ENCODE measurements around the gene FCRLB.
"Not testable (repeated sequence)": the region's sequence is repeated elsewhere in the genome, so short reads cannot be mapped to it uniquely, and the experiment has no call there.

FCRLB gene

DNA sequence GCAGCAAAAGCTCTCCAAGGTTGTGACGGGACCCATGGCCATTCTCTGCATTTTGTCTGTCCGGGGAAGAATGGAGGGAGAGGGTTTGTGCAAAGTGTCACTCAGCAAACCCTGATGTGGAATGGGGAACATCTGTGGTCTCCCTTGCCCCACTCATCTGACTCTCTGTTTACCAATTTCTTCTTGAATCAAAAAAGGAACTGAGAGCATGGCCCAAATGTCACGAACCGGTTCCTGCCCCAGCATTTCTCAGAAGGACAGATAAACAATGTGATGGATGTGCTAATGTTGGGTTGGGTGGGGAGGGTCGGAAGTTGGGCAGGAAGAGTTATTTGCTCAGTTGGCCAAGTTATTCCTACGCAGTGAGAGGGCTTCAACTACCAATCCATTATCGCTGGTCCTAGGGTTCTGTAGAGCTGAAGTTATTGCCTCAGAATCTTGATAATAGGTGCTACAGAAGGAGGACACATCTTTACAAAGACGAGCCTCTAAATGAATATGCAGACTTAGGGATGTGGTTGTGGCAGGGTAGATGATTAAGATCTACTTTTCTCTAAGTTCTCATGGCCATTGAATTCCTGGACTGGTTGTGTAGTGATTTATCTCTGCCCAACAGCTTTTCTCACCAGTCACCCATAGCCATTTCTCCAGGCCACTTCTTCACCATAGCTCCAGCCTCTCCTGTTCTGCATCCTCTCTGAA is 18.7 kb downstream of the FCRLB start:
- DNase-seq (ENCODE audit: low spot score), result peak; percentile 62

DNA sequence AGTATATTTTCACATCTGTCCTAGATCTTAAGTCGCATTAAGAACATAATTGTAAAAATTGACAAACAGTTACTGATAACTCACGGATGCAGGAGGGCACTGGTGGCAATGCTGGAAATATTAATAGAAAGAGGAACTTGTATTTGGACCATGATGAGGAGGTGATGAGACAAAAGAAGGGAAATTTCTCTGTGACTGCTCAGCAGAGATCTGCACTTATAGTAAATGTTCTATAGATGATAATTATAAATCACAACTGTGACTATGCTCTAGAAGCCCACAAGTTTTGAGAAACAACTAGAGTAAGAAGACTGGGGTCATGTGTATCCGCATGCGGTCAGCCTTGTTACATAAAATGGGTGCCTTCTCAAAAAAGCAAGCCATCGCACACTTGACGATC is 19.6 kb downstream of the FCRLB start:
- DNase-seq (ENCODE audit: low spot score), result no peak

DNA sequence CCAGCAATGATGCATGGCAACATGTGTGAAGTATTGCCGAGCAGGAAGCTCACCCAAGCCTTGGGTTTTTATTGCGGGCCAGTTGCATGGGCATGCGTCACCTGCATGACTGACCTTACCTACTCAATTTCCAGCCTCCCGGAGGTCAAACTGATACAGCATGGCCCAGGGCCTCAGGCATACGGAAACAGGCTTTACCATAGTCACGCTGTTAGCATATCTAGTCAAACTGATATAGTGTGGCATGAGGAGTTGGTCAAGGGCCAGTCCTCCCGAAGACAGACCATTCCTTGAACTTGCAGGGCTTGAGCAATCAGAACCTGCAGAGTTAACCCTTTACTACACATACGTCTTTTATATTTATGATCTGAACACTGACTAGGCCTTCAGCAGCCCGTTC is 21.9 kb downstream of the FCRLB start:
- no peak for DNase-seq (ENCODE audit: low spot score)

DNA sequence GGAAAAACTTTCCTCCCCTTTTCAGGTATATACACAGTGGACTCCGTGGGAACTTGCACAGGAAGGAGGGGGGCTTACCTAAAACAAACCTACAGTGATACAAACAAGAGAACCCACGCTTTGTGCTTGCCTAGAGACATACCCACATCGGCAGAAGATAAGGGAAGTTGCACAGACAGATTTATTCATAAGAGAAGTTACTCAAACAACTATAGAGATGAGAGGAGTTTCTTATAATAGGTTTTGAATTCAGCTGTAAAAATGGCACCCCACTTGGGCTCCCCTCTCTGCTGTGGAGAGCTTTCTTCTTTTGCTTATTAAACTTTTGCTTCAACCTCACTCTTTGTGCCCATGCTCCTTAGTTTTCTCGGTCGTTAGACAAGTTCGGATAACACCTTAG is 26.5 kb downstream of the FCRLB start:
- no peak for DNase-seq (ENCODE audit: low spot score)

DNA sequence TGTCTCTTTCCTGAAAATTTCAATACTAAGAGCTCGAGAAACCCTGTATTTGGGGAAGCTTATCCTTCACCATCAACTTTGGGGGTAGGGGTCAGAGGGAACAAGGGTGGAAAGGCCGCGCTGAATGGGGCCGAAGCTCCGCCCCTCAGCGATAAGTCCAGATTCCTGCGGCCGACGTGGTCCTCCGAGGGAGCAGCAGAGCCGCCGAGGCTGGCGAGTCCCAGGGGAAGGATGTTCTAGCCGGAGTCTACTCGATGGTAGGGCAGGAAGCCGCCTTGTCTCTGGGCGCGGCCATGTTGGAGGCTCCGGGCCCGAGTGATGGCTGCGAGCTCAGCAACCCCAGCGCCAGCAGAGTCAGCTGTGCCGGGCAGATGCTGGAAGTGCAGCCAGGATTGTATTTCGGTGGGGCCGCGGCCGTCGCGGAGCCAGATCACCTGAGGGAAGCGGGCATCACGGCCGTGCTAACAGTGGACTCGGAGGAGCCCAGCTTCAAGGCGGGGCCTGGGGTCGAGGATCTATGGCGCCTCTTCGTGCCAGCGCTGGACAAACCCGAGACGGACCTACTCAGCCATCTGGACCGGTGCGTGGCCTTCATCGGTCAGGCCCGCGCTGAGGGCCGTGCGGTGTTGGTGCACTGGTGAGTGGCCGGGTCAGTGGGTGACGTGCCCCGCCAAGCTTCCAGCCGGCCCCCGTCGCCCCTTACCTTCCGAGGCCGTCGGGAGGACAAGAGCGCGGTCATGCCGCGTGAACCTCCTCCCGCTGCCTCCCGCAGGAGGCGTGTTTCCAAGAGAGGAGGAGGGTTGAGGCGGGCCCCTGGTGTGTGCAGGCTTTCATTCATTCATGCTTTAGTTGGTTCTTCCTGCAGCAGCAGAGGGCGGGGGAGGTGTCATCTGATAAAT is 28.4 kb downstream of the FCRLB start, which contains the start of gene DUSP12:
Gene DUSP12, plus strand, starts transcription at position 278 of the 899 bp plus-strand sequence. Its CDS starts 16 bp downstream, at position 294.
- DNase-seq (ENCODE audit: low spot score), result peak; percentile 97

DNA sequence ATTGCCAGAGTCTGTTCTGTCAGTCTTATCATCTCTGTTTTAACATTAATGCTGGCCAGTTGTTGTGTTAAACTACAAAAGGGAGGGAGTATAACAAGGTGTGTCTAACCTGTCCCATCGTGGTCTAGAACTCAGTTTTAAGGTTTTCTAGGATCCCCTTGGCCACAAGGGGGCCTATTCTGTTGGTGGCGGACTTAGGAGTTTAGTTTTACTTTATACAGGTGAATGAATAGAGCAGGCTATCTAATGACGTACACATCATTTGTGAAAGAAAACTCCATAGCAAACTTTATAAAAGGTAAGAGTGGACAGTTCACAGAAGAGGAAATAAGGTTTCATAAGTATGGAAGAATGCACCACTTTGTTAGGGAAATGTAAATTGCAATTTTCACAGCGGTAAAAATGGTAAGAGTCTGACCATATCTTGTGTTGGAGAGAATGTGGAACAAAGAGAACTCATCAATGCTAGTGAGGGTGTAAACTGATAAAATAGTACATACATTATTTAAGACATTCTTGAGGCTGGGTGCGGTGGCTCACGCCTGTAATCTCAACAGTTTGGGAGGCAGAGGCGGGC is 42.3 kb downstream of the FCRLB start:
- DNase-seq (ENCODE audit: low spot score), result no peak

DNA sequence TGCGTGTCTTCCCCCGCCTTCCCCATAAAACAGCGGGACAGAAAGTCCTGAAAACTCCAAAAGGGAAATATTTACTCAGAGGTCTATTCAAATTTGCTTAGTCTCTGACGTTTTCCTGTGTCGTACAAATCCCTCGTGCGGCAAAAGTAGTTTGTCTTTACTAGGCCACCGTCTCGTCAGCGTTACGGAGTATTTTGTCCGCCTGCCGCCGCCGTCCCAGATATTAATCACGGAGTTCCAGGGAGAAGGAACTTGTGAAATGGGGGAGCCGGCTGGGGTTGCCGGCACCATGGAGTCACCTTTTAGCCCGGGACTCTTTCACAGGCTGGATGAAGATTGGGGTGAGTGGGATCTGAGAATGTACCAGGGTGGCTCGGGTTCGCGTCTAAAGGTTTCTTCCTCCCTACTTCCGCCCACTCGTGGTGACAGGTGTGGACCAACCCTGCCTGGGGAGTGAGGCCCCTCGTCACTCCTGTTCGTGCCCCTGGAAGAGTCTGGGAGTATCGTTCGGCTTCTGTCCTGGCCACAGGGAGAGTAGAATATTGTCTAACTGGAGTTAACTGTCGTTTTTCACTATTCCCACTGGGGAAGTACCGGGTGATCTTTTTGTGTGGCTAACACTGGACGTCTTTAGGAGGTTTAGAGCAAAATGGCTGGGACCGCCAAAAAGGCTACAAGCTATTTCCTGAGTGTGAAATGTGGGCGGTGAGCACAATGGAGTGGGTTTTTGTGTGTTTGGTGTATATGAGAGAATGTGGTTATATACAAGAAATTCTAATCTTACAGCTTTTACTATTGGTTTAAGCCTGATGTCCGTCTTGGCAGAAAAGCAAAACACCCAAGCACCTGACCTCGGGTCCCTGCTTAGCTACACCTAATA is 45.0 kb downstream of the FCRLB start, which contains the start of gene ATF6:
Gene ATF6, plus strand, starts transcription at position 219 of the 880 bp plus-strand sequence. Its CDS starts 41 bp downstream, at position 260.
- peak; percentile 89 for DNase-seq (ENCODE audit: low spot score)

DNA sequence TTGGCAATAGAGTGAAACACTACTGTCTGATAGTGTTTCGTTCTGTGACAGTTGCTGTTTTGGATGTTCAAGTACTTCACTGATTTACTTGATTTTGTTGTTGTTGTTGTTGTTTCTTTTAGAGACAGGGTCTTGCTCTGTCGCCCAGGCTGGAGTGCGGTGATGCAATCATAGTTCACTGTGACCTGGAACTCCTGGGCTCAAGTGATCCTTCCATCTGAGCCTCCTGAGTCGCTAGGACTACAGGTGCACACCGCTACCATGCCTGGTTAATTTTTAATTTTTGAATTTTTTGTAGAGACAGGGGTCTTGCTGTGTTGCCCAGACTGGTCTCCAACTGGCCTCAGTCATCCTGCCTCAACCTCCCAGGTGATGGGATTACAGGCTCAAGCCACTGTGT is 47.1 kb downstream of the FCRLB start:
- no peak for DNase-seq (ENCODE audit: low spot score)

DNA sequence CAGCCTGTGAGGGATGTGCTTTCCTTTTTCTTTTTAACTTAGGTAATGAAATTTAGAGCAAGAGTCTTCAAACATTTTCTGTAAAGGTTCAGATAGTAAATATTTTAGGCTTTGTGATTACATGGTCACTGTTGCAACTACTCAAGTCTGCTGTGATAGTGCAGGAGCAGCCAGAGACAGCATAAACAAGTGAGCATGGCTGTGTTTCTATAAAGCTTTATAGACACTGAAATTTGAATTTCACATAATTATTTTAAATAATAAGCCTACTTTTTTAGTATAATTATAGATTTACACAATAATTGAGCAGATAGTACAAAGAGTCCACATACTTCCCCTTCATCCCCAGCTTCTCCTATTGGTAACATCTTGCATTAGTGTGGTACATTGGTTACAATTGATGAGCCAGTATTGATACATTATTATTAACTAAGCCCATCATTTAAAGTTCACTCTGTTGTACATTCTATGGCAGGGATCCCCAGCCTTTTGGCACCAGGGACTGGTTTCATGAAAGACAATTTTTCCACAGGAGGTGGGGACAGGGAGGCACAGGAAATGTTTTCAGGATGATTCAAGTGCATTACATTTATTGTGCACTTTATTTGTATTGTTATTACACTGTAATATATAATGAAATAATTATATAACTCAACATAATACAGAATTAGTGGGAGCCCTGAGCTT is 47.8 kb downstream of the FCRLB start:
- no peak for DNase-seq (ENCODE audit: low spot score)

DNA sequence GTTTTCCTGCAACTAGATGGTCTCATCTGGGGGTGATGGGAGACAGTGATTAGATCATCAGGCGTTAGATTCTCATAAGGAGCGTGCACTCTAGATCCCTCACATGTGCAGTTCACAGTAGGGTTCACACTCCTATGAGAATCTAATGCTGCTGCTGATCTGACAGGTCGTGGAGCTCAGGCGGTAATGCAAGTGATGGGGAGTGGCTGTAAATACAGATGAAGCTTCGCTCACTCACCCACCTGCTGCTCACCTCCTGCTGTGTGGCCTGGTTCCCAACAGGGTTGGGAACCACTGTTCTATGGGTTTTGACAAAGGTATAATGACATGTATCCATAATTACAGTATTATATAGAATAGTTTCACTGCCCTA is 48.3 kb downstream of the FCRLB start:
- not testable (repeated sequence) for DNase-seq (ENCODE audit: low spot score)

DNA sequence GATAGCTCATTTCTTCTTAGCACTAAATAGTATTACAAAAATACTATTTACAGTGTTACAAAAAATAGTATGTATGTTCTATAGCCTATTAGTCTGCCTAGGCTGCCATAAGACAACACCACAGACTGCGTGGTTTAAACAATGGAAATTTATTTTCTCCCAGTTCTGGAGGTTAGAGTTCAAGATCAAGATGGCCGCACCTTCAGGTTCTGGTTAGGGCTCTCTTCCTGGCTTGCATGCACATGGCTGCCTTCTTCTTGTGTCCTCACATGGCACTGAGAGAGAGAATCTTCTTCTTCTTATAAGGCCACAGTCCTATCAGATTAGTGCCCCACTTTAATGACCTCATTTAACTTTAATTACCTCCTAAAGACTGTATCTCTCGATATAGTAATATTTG is 48.9 kb downstream of the FCRLB start:
- no peak for DNase-seq (ENCODE audit: low spot score)

DNA sequence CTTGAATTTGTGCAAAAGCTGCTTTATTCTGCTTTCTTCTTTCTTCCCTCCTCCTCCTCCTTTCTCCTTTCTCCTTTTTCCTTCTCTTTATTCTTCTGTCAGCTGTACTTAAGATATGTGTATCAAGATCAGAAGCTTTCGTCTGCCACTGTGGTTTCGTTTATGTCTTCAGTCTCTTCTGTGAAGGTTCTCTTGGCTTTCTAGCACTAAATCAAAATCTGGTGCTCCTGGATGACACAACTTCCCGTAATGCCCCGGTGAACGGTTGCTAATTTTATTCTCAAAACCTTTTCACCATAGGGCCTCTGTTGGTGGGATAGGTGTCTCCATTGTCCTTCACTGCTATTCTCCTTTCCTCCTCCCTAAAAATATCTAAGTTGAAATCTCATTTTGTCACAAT is 49.8 kb downstream of the FCRLB start:
- no peak for DNase-seq (ENCODE audit: low spot score)

DNA sequence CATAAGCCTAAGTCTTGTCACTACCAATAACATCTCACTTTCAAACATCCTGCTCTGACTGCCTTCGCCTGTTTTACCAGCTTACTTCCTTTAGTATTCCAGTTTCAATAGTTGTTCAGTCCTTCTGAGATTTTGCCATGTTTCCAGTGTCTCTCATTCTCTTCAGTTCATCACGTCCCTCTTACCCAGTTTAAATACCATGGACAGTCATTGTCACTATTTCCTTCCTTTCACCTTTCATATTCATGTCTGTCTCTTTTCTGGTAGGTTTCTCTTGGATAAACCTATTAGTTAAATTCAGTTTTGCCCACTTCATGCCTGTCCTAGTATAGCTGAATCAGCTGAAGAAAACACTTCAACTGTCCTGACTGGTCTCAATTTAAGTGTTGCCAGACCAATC is 50.6 kb downstream of the FCRLB start:
- no peak for DNase-seq (ENCODE audit: low spot score)

DNA sequence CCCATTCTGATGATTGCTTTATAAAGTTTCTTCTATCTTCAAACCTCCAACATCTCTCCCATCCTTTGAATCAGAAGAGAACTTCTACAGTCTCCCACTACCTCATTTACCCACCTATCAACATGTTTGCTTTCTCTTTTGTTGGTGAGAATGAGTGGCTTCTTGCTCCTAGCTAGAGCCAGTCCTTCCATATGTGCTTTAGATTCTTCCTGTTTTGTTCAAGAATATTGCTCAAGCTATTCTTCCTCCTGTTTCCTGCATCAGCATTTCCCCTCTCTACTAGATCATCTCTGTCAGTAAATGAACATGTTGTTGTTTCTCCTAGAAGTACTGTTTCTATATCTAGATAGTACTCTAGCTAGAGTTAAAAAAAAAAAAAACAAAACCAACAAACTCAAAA is 51.1 kb downstream of the FCRLB start:
- peak; percentile 40 for DNase-seq (ENCODE audit: low spot score)

DNA sequence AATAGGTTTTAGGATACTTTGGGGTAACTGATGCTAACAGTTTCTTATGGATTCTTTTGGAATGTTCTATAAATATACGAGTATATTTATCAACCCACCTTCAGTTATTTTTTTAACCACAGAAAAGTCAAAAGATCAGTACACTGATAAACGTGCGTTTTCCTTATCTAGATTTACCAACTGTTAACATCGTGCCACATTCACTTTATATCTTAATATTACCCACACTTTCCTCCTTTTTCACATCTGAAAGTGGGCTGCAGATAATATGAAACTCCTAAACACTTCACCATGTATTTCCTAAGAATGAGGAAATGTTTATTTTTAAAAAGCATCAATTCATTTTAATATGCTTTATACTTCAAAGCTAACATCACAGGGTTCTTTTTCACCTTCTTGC is 52.4 kb downstream of the FCRLB start:
- DNase-seq (ENCODE audit: low spot score), result no peak

DNA sequence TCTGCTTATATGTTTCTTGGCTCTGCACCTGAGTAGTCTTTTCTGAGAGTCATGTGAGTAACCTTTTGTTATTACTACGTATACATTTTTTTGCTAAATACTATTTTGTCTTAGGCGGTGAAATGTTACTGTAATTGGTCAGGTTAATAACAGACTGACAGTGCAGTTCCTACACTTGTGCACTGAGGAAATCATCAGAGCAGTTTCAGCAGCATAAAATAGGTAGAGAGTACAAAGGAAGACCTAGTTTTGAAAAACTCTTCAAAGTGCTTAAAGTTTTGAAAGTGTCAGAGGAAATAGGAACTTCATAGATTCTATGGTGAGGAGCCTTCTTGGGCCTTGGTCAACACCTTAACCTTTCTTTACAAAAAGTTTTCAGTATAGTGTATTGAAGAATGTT is 55.9 kb downstream of the FCRLB start:
- DNase-seq (ENCODE audit: low spot score), result no peak

All from Ammon's horn (tissue), 1 donor.